DOHH2 (cell line): ENCODE results near the gene ATP1A3.
"Not testable (repeated sequence)": the region's sequence is repeated elsewhere in the genome, so short reads cannot be mapped to it uniquely, and the experiment has no call there.

Experiments
- H3F3A ChIP-seq: fragments of 200-600 bp; sonication (generic), shearing (Covaris generic); 2 replicates; pipeline ENCODE4 v1.6.0; 2016; ENCODE audit warnings: antibody characterized with exemption, mild to moderate bottlenecking; ENCODE audit not compliant: control insufficient read depth, insufficient read depth
- H3K27ac ChIP-seq: fragments of 200-600 bp; sonication (generic); 2 replicates; pipeline ENCODE4 v1.5.1; 2014; ENCODE audit warnings: low read depth, mild to moderate bottlenecking, low read length, moderate library complexity
- H3K27me3 ChIP-seq: fragments of 200-600 bp; sonication (generic); 2 replicates; pipeline ENCODE4 v1.6.1; 2014; ENCODE audit warnings: mild to moderate bottlenecking, low read length, mixed read lengths; ENCODE audit not compliant: control insufficient read depth
- H3K36me3 ChIP-seq: fragments of 200-600 bp; sonication (generic); 2 replicates; pipeline ENCODE4 v1.6.1; 2014; ENCODE audit warnings: mild to moderate bottlenecking, low read length, moderate library complexity, mixed read lengths; ENCODE audit not compliant: control insufficient read depth
- H3K4me1 ChIP-seq: fragments of 200-600 bp; sonication (generic); 2 replicates; pipeline ENCODE4 v1.6.1; 2014; ENCODE audit warnings: mild to moderate bottlenecking, low read length, mixed read lengths; ENCODE audit not compliant: control insufficient read depth
- H3K4me2 ChIP-seq: fragments of 200-600 bp; sonication (generic); 2 replicates; pipeline ENCODE4 v1.6.0; 2014; ENCODE audit warnings: mild to moderate bottlenecking, low read length, moderate library complexity
- H3K4me3 ChIP-seq: fragments of 200-600 bp; sonication (generic); 2 replicates; pipeline ENCODE4 v1.5.1; 2014; ENCODE audit warnings: mild to moderate bottlenecking, low read length, mixed read lengths
- H3K79me2 ChIP-seq: fragments of 200-600 bp; sonication (generic); 2 replicates; pipeline ENCODE4 v1.6.1; 2014; ENCODE audit warnings: mild to moderate bottlenecking, low read length, mixed read lengths; ENCODE audit not compliant: control insufficient read depth
- H3K9me2 ChIP-seq: fragments of 200-600 bp; sonication (generic); replicated peaks from 2 replicates; pipeline ENCODE4 v1.6.1; 2014; ENCODE audit warnings: mild to moderate bottlenecking, low read length, mixed read lengths; ENCODE audit not compliant: control insufficient read depth
- H3K9me3 ChIP-seq: fragments of 200-600 bp; sonication (generic); 2 replicates; pipeline ENCODE4 v1.6.1; 2014; ENCODE audit warnings: antibody characterized with exemption, low read length, mixed read lengths; ENCODE audit not compliant: control insufficient read depth, insufficient read depth
- H4K20me1 ChIP-seq: fragments of 200-600 bp; sonication (generic); 2 replicates; pipeline ENCODE4 v1.6.0; 2014; ENCODE audit warnings: low read depth, mild to moderate bottlenecking, antibody characterized with exemption, low read length, moderate library complexity; ENCODE audit not compliant: control insufficient read depth, insufficient read depth
- CTCF ChIP-seq: fragments of 200-600 bp; sonication (generic); IDR thresholded peaks from one replicate; pipeline ENCODE4 v1.5.1; 2014; ENCODE audit warnings: antibody characterized with exemption, mild to moderate bottlenecking, low read depth, low read length; ENCODE audit not compliant: poor library complexity, severe bottlenecking
- EZH2phosphoT487 ChIP-seq: fragments of 200-600 bp; sonication (generic); IDR thresholded peaks from 2 replicates; pipeline ENCODE4 v1.6.1; 2017; ENCODE audit warnings: borderline replicate concordance, mild to moderate bottlenecking, antibody characterized with exemption, low read length, moderate library complexity, mixed read lengths

The ATP1A3 gene

DNA sequence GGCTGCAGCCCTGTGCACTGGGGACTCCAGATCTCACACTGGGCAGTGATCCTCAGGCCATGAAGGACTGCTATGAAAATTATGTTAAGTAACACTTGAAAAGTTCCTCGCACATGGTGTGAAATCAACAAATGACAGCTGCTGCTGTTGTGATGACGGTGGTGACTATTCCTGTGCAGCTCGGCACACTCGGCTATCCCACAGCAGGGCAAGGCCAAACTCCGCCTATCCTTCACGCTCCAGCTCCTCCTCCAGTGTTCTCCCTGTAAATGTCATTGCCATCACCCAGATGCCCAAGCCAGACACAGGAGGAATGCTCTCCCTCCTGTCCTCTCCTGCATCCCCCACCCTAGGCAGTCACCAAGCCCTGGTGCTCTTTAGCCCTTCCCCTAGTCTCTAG is 44.6 kb upstream of the ATP1A3 start:
- Histone ChIP-seq H4K20me1 (no peaks in the 10 kb centered on the region), H3K4me1 (peaks cover 8% of the 10 kb centered on the region), H3K79me2 (no peaks in the 10 kb centered on the region), H3K4me2 (no peak overlapping the region), H3K9me2 (no peaks in the 10 kb centered on the region), H3F3A (no peaks in the 10 kb centered on the region), H3K27me3 (no peaks in the 10 kb centered on the region), H3K9me3 (no peaks in the 10 kb centered on the region), H3K27ac (no peak overlapping the region), H3K4me3 (no peak overlapping the region), H3K36me3 (no peaks in the 10 kb centered on the region)
- no peak for TF ChIP-seq EZH2phosphoT487
- no peak for TF ChIP-seq CTCF

GRCh38 chr19:42037649-42038048 is 43.6 kb upstream of the ATP1A3 start:
- H3K9me3 ChIP-seq = no peaks in the 10 kb centered on the region
- H3K27me3 ChIP-seq = peaks cover under 1% of the 10 kb centered on the region; the same call in 1 of the 2 replicates
- TF ChIP-seq EZH2phosphoT487 (no peak), CTCF (no peak)
- H3K79me2 ChIP-seq = no peaks in the 10 kb centered on the region
- peaks cover 8% of the 10 kb centered on the region for H3K4me1 ChIP-seq
- no peak overlapping the region for H3K27ac ChIP-seq
- H3K36me3 ChIP-seq = no peaks in the 10 kb centered on the region
- no peaks in the 10 kb centered on the region for H4K20me1 ChIP-seq
- no peak overlapping the region for H3K4me2 ChIP-seq
- H3F3A ChIP-seq = no peaks in the 10 kb centered on the region
- no peaks in the 10 kb centered on the region for H3K9me2 ChIP-seq
- no peak overlapping the region for H3K4me3 ChIP-seq

DNA sequence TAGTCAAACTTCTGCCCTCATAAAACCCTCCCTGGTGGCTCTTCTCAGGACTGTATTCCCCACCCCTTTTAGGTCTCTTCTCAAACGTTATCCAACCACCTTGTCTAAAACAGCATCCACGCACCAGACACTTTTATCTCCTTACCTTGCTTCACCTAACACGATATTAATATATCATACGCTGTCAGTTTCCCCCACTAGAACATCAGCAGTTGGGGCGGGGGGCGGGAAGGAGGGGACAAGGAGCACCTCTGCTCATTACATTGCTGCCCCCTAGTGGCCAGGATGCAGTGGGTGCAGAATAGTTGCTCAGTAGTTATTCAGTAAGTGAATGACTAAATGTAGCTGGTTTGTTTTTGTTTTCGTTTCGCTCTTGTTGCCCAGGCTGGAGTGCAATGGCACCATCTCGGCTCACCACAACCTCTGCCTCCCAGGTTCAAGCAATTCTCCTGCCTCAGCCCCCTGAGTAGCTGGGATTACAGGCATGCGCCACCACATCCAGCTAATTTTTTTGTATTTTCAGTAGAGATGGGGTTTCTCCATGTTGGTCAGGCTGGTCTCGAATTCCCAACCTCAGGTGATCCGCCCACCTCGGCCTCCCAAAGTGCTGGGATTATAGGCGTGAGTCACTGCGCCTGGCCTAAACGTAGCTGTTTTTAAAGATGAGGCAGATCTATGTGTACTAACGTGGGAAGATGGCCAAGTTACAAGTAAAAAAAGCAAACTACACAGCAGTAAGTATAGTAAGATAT is 40.8 kb upstream of the ATP1A3 start:
- not testable (repeated sequence) for H3K27ac ChIP-seq, H3K9me2 ChIP-seq, H3K79me2 ChIP-seq, H3K36me3 ChIP-seq, H3F3A ChIP-seq, H3K9me3 ChIP-seq, H3K27me3 ChIP-seq, H3K4me3 ChIP-seq, H4K20me1 ChIP-seq, H3K4me1 ChIP-seq
- peak overlapping the region; percentile 51 for H3K4me2 ChIP-seq
- peak; percentile 93 for TF ChIP-seq CTCF
